GM21360 (cell line): ENCODE measurements around the gene SERPINB13.
A peak's percentile ranks its signal among the peaks of the same experiment; 100 is the strongest.
"Not testable (repeated sequence)": the region's sequence is repeated elsewhere in the genome, so short reads cannot be mapped to it uniquely, and the experiment has no call there.

ENCODE experiments used
- ATAC-seq: cut with Tn5 transposase; IDR thresholded peaks from one replicate; pipeline ENCODE4 v1.9.1; 2021; ENCODE audit warnings: mild to moderate bottlenecking, moderate library complexity; ENCODE audit not compliant: unreplicated experiment

SERPINB13 gene

GRCh38 chr18:63588909-63589308 is 1.8 kb downstream of the SERPINB13 start:
- no peak for ATAC-seq

DNA sequence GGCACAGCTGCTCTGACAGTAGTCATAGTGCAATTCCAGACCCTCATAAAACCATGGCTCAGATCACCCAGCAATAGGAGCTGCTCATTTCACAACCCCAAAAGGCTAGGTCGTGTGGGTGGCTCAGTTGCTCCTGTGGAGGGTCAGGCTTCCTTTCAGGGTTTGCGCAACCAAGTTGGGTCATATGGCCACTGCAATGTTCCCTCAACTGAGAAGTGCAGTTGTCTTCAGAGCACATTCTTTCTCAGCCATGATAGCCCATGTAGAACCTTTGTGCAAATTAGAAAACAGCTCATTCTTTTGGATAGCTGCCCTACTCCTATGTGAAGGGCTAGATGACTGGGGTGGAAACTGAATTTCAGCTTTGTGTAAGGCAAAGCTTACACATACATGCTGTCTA is 3.2 kb downstream of the SERPINB13 start:
- ATAC-seq, result no peak

DNA sequence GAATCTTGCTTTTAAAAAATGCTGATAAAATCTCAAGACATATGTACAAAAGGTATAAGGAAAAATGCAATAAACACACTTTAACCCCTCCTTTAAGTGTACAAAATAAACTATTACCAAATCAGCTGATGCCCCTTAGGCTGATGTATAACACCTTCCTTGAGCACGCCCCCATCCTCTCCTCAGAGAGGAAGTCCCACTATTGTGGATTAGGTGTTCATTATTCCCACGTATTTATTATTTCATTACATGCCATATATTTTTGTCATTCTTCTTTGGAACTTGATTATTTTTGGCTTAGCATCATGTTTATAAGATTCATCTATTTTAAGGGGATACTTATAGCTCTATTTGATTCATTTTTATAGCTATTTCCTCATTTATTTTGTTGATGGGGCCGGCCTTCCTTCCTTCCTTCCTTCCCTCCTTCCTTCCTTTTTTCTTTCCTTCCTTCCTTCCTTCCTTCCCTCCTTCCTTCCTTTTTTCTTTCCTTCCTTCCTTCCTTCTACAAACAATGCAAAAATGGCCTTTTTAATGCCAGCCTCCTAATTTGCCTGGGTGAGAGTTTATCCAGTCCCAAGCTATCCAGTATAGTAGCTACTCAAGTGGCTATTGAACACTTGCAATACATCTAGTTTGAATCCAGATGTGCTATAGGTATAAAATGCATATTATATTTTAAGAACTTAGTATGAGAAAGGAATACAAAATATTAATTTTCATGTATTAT is 4.0 kb downstream of the SERPINB13 start:
- no peak for ATAC-seq

DNA sequence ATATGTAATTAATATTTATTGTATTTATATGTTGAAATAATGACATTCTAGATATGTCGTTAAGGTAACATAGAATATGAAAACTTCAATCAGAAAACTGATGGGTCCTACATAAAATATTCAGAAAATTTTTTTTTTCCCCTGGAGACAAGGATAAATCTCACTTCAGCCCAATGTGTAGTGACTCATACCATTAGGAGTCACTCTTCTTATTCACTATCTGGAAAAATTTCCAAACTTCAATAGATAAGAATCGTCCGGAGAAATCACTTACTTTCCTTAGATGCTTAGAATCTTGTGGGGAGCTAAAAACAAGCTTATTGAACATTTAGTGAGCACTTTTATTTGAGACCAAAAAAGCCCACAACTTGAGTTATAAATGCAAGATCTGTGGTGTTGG is 4.6 kb downstream of the SERPINB13 start:
- no peak for ATAC-seq

- no peak for ATAC-seq
Measured at GRCh38 chr18:63592471-63592870, 5.3 kb downstream of the SERPINB13 start.

DNA sequence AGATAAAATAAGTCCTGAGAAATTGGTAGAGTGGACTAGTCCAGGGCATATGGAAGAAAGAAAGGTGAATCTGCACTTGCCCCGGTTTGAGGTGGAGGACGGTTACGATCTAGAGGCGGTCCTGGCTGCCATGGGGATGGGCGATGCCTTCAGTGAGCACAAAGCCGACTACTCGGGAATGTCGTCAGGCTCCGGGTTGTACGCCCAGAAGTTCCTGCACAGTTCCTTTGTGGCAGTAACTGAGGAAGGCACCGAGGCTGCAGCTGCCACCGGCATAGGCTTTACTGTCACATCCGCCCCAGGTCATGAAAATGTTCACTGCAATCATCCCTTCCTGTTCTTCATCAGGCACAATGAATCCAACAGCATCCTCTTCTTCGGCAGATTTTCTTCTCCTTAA is 9.8 kb downstream of the SERPINB13 start:
- ATAC-seq, result no peak

DNA sequence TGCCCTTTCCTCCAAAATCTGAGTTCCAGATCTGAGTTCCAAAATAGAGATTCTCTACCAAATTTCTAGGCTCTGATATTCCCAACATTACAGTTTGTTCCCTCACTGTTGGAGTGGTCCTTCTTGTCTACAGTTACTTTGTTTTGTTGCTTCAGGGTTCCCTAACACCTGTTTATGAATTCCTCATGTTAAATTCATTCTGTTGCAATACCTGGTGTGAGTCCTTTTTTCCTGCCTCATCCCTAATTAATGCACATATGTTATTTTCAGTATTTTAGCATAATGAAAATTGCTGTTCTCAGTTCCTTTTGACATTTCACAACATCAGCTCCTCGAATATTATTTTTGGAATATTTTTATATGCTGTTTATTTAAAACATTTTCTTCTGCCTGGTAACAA is 16.2 kb downstream of the SERPINB13 start:
- no peak for ATAC-seq

- peak; percentile 98 for ATAC-seq
Measured at GRCh38 chr18:63603772-63604171, 16.6 kb downstream of the SERPINB13 start.

DNA sequence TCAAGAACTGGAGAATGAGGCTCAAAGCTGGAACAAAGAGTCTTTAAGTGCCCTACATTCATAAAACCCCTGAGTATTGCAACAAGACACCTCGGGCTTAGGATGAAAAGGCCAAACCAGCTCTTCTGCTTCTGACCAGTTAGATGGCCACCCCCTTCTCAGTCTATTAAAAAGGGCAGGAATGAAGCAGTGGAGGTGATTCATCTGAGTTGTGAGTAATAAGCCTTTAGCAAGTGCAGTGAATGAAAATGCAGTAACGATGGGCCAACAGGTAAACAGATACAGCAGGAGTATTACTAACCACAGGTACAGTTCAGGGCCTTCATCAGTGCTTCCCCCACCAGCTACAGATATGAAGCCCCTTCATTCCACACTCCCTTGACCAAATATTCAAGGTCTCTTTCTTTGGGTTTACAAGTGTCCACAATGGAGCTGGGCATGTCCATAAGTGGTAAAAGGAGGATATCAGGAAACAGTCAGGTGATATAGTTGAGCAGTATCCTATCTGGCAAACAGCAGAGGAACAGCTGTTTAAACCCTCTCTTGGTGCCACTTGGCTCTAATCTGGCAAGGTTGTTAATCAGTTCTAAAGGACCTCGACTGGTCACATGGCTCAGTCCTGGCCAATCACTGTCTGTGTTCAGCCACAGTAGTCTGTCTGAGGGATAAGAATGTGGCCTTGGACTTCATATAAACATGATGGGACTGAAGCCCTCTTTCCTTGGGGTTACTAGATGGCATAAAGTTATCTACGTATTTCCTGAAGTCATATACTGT is 17.8 kb downstream of the SERPINB13 start:
- ATAC-seq, result no peak

- no peak for ATAC-seq
Measured at GRCh38 chr18:63606526-63606925, 19.4 kb downstream of the SERPINB13 start.

DNA sequence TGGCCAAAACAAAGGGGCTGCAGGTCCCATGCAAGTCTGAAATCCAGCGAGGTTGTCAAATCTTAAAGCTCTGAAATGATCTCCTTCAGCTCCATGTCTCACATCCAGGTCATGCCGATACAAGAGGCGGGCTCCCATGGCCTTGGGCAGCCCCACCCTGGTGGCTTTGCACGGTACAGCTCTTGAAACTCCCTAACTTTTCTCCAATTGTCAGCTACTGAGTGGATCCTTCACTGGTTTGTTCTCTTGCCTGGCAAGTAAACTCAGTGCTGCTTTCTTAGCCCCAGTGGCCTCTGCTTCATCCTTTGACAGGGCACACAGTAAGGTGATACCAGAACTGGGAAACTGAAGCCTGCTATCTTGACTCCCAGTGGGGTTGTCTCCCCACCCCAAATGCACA is 26.3 kb downstream of the SERPINB13 start:
- ATAC-seq, result no peak

GRCh38 chr18:63617049-63617914 is 30.1 kb downstream of the SERPINB13 start:
- peak; percentile 71 for ATAC-seq

- ATAC-seq, result no peak
Measured at GRCh38 chr18:63617915-63618234, 30.7 kb downstream of the SERPINB13 start.

DNA sequence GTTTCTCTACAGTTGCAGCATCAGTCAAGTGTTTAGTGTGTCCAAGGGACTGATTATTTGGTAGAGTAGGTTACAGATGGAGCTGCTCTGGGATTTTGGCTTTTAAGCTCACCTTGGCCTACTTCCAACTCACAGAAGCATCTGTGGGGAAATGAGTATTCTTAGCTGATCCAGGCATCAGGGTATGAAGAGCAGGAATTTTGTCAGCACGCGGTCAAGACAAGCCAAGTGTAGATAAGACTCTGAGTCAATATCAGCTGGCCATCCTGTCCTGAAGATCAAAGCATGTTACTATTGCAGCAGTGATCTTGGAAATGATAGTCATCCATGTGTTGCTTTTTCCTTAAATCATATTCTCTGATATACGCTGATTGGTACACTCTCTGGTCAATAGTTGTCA is 32.5 kb downstream of the SERPINB13 start:
- no peak for ATAC-seq

- ATAC-seq, result no peak
Measured at GRCh38 chr18:63624863-63625262, 37.7 kb downstream of the SERPINB13 start.

DNA sequence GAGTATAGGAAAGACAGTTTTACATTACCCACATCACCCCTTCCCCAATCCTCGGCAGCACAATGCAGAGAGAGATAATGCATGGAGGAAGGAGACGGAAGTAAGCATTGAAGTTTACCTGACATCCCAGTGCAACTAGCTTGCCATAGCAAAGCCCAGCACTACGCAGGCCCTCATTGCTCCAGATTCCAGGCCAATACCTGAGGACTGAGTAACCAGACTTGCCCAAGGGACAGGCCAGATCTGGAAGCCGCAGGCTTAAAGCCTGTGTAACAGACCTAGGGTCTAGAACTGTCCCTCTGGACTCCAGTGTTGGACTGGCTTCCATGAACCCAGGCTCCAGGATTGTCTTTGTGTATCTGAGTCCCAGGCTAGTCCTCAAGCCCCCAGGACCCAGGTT is 39.3 kb downstream of the SERPINB13 start:
- no peak for ATAC-seq

- no peak for ATAC-seq
Measured at GRCh38 chr18:63627819-63628218, 40.7 kb downstream of the SERPINB13 start.

DNA sequence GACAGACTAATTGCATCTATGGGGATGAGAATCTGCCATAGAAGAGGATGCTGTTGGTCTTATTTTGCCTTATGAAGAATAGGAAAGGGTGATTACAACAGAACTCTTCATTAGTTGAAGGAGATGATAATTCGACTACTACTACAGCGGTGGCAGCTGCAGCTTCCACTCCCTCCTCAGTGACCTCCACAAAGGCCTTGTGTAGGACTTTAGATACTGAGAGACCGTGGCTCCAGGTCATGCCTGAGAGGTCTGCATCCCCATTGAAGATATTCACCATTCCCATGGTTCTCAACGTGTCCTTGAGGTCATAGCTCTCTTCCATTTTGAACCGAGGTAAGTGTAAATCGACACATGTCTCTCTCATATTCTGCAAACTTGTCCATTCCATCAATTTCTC is 50.6 kb downstream of the SERPINB13 start:
- ATAC-seq, result no peak

- not testable (repeated sequence) for ATAC-seq
Measured at GRCh38 chr18:63641157-63641680, 54.1 kb downstream of the SERPINB13 start.

DNA sequence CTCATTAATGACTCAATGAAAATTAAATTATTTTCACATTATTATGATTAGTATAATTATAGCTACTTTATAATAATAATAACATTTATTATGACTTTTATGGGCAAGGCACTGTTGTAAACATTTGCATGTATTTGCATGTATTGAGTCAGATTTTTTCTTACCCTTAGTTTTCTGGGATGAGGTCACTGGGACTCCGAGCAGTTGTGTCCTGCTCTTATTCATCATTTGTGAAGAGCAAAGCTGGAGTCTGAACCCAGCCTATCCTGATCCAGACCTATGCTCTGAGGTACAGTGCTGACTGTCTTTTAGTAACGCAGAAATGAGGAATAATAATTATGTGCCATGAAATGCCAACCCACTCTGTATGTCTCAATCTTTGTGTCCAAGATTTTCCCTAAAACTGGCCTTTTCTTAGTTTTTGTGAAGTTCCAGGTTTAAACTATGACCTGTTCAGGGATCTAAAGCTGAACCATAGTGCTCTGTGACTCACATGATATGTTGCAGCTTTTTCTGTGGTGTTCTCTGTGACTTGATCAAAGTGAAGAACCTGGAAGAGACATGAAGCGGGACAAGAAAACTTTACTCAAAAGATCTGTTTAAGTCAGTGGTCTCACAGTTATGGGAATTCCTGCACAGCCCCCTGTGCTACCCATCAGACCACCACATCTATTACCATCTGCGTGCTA is 55.7 kb downstream of the SERPINB13 start:
- not testable (repeated sequence) for ATAC-seq

- ATAC-seq, result not testable (repeated sequence)
Measured at GRCh38 chr18:63644142-63644541, 57.0 kb downstream of the SERPINB13 start, which contains the start of gene SERPINB4. SERPINB4 (minus strand) TSS chr18:63644256; CDS start chr18:63643577, 679 bp downstream.
